Stimulated activated effector memory CD8-positive, alpha-beta T cell treated with anti-CD3 and anti-CD28 coated beads, Interleukin-12 subunit alpha, Interleukin-12 subunit beta, amount 100 ng/mL, for 72 hours (primary cell): ENCODE measurements around the gene BCL11B.

ENCODE experiments used
- ATAC-seq: fragments of 150-1000 bp; cut with Tn5 transposase; 2 replicates; pipeline ENCODE4 v1.10.0; 2021
- DNase-seq, 2 donors: peaks; one replicate each; pipeline ENCODE4 v3.0.0; 2021 to 2022; ENCODE audit warnings: low spot score in 2 of 2
- H3K27ac Mint-ChIP-seq: one replicate; pipeline ENCODE4 v1.8.0; 2022; ENCODE audit warnings: mild to moderate bottlenecking, mixed read lengths
- H3K36me3 Mint-ChIP-seq: one replicate; pipeline ENCODE4 v1.8.0; 2022; ENCODE audit warnings: mild to moderate bottlenecking, mixed read lengths
- H3K4me1 Mint-ChIP-seq: one replicate; pipeline ENCODE4 v1.8.0; 2022; ENCODE audit warnings: mixed read lengths
- H3K4me3 Mint-ChIP-seq: one replicate; pipeline ENCODE4 v1.8.0; 2022; ENCODE audit warnings: mild to moderate bottlenecking, mixed read lengths
- H3K9me3 Mint-ChIP-seq: one replicate; pipeline ENCODE4 v1.8.0; 2022; ENCODE audit warnings: mixed read lengths

BCL11B gene

DNA sequence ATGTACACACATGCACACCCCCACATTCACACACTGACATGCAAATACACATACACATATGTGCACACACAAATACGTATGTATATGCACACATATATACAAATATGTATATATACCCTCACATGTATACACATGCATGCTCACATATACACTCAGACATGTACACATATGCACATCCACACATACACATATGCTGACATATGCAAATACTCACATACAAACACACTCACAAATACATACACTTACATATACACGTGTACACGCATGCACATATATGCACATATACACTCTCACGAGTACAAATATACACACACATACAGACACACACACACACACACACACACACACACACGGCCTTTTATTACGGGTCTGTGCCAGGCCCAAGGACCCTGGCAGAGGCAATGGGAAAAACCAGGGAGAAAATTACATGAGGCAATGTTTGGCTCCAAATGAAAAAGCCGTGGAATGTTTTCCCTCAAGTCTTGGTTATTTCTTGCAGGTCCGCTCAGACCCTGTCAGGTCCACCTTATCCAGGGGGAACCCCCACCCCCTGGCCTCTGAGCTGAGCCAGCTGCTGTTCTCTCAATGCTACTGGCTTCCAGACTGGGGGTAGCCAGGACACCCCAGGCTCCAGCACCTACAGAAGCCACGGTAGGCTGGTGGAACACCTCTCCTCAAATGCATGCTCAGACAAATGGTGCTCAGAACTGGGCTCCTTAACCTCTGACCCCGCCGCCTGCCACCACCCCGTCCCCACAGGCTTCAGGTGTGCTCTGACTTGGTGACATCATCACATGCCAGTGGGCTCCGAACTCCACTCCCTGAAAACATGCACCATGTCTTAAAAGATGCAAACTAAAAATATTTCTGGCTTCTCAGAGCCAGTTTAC lies 54.7 kb downstream of the BCL11B start:
- Mint-ChIP-seq H3K4me3 (peak overlapping the region; percentile 42), H3K9me3 (no peaks in the 10 kb centered on the region), H3K36me3 (peaks cover 70% of the 10 kb centered on the region), H3K27ac (peak overlapping the region; percentile 85), H3K4me1 (peaks cover 93% of the 10 kb centered on the region)
- ATAC-seq (no peak), DNase-seq (no peak)

DNA sequence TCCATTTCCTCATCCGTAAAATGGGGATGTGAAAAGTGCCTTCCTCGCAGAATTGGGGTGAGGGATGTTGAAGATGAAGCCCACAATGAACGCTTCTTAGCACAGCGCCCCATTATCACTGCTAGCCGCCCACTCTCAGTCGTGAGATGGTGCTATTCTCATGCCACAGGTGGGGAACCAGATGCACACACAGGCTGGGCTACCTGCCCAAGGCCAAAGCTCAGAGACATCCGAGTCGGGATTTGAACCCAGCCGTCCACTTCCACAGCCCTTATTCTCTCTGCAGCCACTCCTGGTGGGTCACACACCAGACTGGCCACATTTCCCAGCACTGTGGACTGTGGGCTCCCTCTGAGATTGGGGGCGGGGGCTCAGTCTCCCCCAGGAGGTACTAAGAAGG lies 55.8 kb downstream of the BCL11B start:
- peaks cover 69% of the 10 kb centered on the region for H3K36me3 Mint-ChIP-seq
- DNase-seq, result no peak
- H3K4me1 Mint-ChIP-seq, result peaks cover 93% of the 10 kb centered on the region
- no peak for ATAC-seq
- H3K27ac Mint-ChIP-seq, result peak overlapping the region; percentile 85
- H3K9me3 Mint-ChIP-seq, result no peaks in the 10 kb centered on the region
- peak overlapping the region; percentile 42 for H3K4me3 Mint-ChIP-seq

DNA sequence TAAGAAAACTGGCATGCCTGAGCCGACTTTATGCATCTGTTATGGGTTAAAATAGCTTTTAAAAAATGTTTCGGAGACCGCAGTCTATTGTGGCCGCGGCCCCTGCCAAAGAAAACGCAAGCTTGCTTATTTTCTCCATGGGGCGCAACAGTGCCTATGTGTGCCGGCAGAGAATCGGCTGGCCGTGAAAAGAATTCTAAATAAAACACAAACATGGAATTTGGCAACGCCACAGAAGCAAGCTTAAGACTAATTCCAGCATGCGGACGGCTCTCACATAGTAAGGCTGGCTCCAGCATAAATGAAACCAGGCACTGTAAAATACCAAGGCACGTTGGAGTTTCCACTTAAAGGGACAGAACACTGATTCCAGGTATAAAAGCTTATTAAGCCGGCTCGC lies 56.7 kb downstream of the BCL11B start:
- Mint-ChIP-seq H3K27ac (peak overlapping the region; percentile 26), H3K4me3 (peak overlapping the region; percentile 42), H3K4me1 (peaks cover 97% of the 10 kb centered on the region), H3K9me3 (no peaks in the 10 kb centered on the region), H3K36me3 (peaks cover 68% of the 10 kb centered on the region)
- ATAC-seq (no peak), DNase-seq (no peak)

DNA sequence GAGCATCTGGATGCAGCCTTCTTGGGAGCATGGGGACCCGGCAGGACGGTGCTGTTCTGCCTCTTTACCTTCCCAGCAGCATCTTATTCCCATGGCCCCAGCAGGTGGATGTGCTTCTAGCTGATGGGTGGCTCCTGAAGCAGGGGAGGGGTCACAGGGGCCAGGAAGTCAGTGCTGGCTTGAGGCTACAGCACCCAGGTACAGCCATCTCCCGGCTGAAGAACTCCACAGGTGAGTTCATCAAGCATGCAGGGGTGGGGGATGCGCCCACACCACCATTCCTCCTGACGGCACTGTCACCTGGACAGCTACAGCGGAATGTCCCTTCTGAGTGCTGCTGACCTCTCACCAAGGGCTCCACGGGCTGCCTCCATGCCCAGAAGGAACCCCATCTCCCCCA lies 57.3 kb downstream of the BCL11B start:
- DNase-seq, result no peak
- no peak for ATAC-seq
- Mint-ChIP-seq H3K36me3 (peaks cover 66% of the 10 kb centered on the region), H3K9me3 (no peaks in the 10 kb centered on the region), H3K27ac (peak overlapping the region; percentile 26), H3K4me3 (peak overlapping the region; percentile 42), H3K4me1 (peaks cover 97% of the 10 kb centered on the region)

DNA sequence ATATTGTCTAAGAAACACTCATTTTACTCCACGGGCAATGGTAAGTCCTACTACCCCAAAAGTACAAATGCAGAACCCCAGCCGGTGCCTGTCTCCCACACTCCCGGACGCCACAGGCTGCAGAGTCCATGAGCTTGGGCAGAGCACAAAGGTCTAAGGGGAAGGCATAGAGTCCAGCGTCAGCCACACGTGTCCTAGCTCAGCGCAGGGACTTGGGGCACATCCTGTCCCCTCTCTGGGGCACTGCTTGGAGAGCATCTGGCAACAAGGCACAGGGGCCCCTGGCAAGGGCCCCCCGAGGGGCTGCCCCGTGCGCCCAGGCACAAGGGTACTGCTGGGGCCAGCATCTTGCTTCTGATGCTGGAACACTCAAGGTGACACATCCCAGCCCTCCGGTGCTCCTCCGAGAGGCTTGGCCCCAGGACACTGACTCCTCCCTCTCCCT lies 58.4 kb downstream of the BCL11B start:
- ATAC-seq (peak; percentile 61), DNase-seq (no peak)
- Mint-ChIP-seq H3K9me3 (no peaks in the 10 kb centered on the region), H3K27ac (peak overlapping the region; percentile 98), H3K36me3 (peaks cover 62% of the 10 kb centered on the region), H3K4me3 (peak overlapping the region; percentile 72), H3K4me1 (peaks cover 98% of the 10 kb centered on the region)

DNA sequence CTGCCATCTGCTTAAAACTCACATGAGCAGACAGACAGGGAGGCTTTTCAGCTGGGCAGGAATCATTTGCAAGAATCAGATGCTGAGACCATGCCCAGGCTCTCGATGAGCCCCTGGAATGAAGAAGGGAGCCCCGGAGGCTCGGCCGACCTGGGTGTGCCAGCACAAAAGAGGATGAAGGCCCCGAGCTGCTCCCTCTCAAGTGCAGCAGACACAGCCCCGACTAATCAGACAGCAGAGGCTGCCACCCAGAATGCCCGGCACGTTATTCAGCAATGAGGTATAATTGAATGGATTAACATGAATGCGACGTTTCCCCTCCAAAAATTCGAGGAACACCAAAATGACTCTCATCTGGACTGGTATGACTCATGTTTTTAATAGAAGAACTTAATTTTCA lies 58.9 kb downstream of the BCL11B start:
- Mint-ChIP-seq H3K4me3 (peak overlapping the region; percentile 72), H3K36me3 (peaks cover 57% of the 10 kb centered on the region), H3K27ac (peak overlapping the region; percentile 98), H3K9me3 (no peaks in the 10 kb centered on the region), H3K4me1 (peaks cover 98% of the 10 kb centered on the region)
- DNase-seq (no peak), ATAC-seq (peak; percentile 60)

DNA sequence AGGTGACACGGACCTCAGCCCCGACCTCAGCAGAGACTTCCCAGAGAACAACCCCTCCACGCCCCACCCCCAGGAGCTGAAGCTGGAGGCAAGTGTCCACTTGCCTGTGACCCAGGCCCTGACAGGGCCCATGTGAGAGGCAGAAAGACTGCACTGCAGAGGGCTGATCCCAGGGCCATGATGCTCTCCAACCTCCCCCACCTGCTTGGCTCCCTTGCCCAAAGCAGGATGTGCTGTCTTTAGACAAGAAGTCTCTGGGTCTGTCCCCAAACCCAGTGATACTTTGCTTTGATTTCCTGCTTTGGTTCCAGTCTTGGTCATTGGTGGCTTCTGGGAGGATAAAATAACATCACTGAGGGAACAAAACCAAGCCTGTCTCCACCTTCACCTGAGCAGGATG lies 59.4 kb downstream of the BCL11B start:
- DNase-seq, result no peak
- ATAC-seq, result peak; percentile 29
- peak overlapping the region; percentile 72 for H3K4me3 Mint-ChIP-seq
- peaks cover 53% of the 10 kb centered on the region for H3K36me3 Mint-ChIP-seq
- peak overlapping the region; percentile 98 for H3K27ac Mint-ChIP-seq
- H3K4me1 Mint-ChIP-seq, result peaks cover 99% of the 10 kb centered on the region
- no peaks in the 10 kb centered on the region for H3K9me3 Mint-ChIP-seq

DNA sequence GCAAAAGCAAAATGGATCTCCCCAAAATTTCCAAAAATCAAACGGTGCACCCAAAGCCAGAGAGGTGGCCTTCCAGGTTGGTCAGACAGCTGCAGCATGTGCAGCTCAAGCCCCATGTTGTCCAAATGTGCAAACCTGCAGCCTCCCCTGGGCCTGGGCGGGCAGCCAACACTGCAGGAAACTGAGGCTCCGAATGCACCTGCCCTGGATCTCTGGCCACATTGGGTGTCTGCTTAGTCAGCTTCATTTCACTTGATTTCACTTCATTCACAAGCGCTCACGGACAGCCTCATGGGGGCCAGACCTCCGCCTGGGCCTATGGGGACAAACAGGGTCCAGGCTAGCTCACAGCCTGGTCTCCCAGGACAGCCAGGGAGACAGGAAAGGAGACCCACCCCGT lies 59.8 kb downstream of the BCL11B start:
- DNase-seq, result no peak
- H3K36me3 Mint-ChIP-seq, result peaks cover 48% of the 10 kb centered on the region
- peaks cover 99% of the 10 kb centered on the region for H3K4me1 Mint-ChIP-seq
- no peak for ATAC-seq
- H3K4me3 Mint-ChIP-seq, result peak overlapping the region; percentile 72
- H3K27ac Mint-ChIP-seq, result peak overlapping the region; percentile 98
- no peaks in the 10 kb centered on the region for H3K9me3 Mint-ChIP-seq

DNA sequence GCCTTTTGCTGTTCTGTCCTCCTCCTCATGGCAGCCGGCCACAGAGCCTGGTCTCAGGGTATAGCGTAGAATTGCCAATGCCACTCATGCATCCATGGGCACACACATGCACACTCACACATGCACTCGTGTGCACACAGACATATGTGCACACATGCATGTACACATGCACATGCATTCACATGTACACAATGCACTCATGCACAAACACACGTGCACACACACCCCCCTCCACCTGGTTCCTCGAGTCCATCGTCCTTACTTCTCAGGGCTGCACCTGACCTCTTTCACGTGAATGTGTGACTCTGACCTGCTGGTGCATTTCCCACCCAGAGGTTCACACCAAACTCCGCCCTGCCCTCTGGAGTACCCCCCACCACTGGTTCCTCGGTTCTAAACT lies 60.6 kb downstream of the BCL11B start:
- Mint-ChIP-seq H3K9me3 (no peaks in the 10 kb centered on the region), H3K27ac (peak overlapping the region; percentile 98), H3K36me3 (peaks cover 45% of the 10 kb centered on the region), H3K4me3 (peak overlapping the region; percentile 72), H3K4me1 (peaks cover 98% of the 10 kb centered on the region)
- ATAC-seq, result no peak
- no peak for DNase-seq

DNA sequence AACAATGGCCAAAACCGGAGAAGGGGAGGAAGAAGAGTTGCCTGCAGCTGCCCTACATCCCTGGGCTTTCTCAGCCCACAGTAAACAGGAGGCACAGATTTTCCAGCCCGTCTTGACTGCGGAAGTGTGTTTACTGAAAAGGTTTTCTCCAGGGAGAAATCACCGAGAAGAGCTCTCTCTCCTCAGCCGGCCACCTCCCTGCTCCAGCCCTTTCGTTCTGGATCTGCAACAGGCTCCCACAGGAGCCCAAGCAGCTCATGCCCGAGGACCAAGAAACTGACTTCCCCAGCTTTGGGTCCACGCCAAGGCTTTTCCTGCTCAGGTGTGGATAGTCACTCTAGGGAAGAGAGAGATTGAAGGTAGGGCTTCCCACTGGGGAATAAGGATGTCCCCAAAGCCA lies 61.7 kb downstream of the BCL11B start:
- H3K4me1 Mint-ChIP-seq, result peaks cover 99% of the 10 kb centered on the region
- H3K9me3 Mint-ChIP-seq, result no peaks in the 10 kb centered on the region
- peaks cover 56% of the 10 kb centered on the region for H3K36me3 Mint-ChIP-seq
- DNase-seq (no peak), ATAC-seq (no peak)
- H3K27ac Mint-ChIP-seq, result peak overlapping the region; percentile 98
- H3K4me3 Mint-ChIP-seq, result peak overlapping the region; percentile 72

DNA sequence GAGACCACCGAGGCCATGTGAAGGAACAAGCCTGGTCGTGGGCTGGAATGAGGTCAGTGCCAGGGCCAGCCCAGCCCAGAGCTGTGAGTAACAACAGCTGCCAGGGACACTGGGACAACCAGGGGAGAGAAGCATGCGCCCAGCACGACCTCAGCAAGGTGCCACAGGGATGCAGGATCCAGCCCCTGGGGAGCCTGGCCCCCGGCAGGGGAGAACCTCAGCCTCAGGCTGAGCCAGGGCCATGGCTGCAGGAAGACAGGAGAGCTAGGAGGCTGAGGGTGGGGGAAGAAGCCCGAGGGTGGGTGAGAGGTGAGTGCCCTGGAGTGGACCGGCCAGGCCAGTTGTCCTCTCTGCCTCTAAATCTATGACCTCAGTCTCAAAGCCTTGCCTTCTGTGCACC lies 62.6 kb downstream of the BCL11B start:
- H3K27ac Mint-ChIP-seq, result peak overlapping the region; percentile 98
- peaks cover 99% of the 10 kb centered on the region for H3K4me1 Mint-ChIP-seq
- DNase-seq, result no peak
- peaks cover 60% of the 10 kb centered on the region for H3K36me3 Mint-ChIP-seq
- H3K4me3 Mint-ChIP-seq, result peak overlapping the region; percentile 72
- no peak for ATAC-seq
- no peaks in the 10 kb centered on the region for H3K9me3 Mint-ChIP-seq

DNA sequence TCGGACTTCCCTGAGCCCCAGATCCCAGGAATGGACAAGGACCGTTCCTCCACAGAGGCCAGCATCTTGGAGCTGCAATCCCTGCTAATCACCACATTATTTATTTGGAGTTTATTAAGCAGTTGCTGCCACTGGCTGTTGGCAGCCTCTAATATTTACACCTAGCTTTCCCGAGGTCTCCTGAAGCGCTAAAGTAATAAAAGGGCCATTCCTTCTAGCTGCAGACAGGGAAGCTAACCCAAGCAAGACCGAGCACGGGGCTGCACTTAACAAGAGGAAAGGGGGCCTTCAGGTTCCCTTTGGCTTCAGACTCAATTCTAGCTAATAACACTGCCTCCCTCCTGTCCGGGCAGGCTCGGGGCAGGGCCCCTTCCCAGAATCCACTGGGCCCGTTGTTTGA lies 63.7 kb downstream of the BCL11B start:
- DNase-seq, result no peak
- Mint-ChIP-seq H3K4me3 (peak overlapping the region; percentile 72), H3K27ac (peak overlapping the region; percentile 98), H3K9me3 (no peaks in the 10 kb centered on the region), H3K4me1 (peaks cover 99% of the 10 kb centered on the region), H3K36me3 (peaks cover 60% of the 10 kb centered on the region)
- no peak for ATAC-seq

DNA sequence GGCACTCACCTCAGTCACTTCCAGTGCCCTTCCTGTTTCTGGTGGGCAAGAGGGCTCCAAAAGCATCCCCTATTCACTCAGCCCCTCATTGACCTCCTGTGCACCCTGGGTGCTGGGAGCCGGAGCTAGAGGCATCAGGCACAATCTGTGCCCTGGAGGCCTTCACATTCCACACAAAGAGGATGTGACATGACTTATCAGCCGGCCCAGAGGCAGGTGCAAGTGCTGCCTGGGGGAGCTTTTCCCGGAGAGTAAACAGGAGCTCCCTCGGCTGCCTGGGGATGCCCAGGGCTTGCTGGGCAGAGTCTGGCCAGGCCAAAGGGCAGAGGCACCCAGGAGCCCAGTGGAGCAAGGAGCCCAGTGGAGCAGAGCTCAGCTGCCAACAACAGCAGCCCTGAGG lies 64.5 kb downstream of the BCL11B start:
- H3K4me1 Mint-ChIP-seq, result peaks cover 99% of the 10 kb centered on the region
- H3K27ac Mint-ChIP-seq, result peak overlapping the region; percentile 98
- no peaks in the 10 kb centered on the region for H3K9me3 Mint-ChIP-seq

DNA sequence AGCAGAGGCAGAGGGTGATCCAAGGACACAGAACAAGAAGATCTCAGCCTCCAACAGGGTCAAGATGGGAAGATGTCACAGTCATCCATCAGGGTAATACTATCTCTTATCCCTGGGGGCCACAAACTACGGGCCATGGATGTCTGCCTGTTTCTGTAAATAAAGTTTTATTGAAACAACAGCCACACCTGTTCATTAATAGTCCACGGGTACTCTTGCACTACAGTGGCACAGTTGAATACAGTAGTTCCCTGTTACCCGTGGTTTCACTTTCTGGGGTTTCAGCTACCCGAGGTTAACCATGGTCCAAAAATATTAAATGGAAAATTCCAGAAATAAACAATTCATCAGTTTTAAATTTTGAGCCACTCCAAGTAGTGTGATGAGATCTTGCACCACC lies 65.9 kb downstream of the BCL11B start:
- Mint-ChIP-seq H3K4me1 (peaks cover 99% of the 10 kb centered on the region), H3K27ac (peak overlapping the region; percentile 98), H3K4me3 (peak overlapping the region; percentile 72), H3K9me3 (no peaks in the 10 kb centered on the region), H3K36me3 (peaks cover 58% of the 10 kb centered on the region)
- no peak for DNase-seq
- ATAC-seq, result no peak

More for the DNA sequence above, 64.5 kb downstream of the BCL11B start:
- DNase-seq (no peak), ATAC-seq (no peak)
- Mint-ChIP-seq H3K4me3 (peak overlapping the region; percentile 72), H3K36me3 (peaks cover 60% of the 10 kb centered on the region)

DNA sequence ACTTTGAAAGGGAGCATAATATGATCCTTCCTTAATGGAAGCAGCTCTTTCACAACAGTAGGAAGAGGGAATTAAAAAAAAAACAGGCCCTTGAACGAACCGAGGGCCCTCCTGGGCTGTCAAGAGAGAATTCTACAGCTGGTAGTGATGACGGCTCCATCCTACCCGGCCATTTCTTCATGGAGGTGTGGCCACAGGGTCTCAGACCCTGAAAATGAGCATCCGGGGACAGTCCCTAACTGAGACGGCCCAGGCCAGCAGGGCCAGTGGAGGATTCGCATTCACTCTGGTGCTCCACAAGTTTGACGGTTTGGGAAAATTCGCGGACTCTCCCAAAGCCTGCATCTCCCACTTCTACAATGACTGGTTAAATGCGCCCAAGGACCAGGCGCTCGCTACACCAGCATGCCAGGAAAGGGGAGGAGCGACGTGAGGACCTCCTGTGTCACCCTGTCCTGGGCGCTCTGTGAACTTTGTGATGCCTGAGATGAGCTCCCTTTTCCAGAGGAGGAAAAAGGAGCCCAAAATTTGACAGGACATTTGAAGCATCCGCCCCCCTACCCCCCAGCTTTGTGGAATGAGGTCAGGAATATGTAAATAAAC lies 66.8 kb downstream of the BCL11B start:
- ATAC-seq (no peak), DNase-seq (no peak)
- Mint-ChIP-seq H3K4me3 (peak overlapping the region; percentile 72), H3K27ac (peak overlapping the region; percentile 98), H3K36me3 (peaks cover 59% of the 10 kb centered on the region), H3K9me3 (no peaks in the 10 kb centered on the region), H3K4me1 (peaks cover 92% of the 10 kb centered on the region)

DNA sequence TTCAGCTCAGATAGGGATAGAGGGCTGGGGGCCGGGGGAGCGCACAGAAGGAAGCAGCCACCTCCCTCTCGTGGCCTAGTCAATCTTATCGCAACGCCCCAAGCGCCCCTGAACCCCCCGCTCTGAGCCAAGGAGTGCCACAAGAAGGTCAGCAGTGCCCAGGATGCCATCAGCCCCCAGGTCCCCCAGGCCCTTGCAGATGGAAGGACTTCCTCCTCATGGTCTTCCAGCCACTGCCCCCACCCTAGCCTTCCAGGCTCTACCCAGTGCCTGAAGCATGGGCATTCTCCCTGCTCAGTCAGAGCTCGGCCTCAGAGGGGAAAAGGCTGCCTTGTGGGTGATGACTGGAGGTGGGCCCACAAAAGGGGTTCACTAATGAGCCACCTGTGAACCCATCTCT lies 68.2 kb downstream of the BCL11B start:
- H3K27ac Mint-ChIP-seq, result peak overlapping the region; percentile 98
- peak overlapping the region; percentile 72 for H3K4me3 Mint-ChIP-seq
- H3K36me3 Mint-ChIP-seq, result peaks cover 68% of the 10 kb centered on the region
- DNase-seq (no peak), ATAC-seq (peak; percentile 9)
- peaks cover 92% of the 10 kb centered on the region for H3K4me1 Mint-ChIP-seq
- H3K9me3 Mint-ChIP-seq, result no peaks in the 10 kb centered on the region
